ENCODE measurements around the gene SAC3D1.

The SAC3D1 gene

DNA sequence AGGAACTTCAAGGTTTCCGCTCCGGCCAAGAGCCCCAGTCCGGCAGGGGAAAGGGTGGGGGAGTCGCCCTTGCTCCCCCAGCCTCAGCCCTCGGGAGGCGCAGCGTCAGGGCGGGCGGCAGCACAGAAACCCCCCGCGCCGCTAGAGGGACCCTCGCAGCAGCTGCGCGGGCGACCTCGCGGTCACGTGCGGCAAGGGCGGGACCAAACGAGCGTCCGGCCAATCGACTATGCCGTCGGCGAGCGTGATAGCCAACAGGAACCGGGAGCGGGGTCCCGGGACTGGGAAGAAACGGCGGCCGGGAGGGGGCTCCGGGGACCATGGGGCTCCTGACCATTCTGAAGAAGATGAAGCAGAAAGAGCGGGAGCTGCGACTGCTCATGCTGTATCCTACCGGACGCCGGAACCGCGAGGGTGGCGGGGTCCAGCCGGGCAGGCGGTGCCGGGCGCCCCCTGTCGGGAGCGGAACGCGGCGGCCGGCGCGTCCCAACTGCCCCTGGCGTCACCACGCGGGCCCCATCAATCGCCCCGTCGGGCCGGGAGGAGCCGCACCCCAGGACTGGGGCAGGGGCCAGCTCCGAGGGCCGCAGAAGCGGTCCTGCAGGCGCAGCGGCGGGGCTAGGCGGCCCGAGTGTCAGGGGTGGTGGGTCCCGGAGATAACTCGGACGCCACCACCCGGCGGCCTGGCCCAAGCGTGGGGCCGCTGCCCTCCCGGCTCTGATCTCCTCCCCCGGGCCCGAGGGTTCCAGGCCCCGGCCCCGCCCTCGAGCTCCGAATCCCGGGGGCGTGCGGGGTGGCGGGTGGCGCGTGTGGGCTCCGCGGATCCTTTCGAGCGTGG lies 26.9 kb upstream of the SAC3D1 start, which contains the start of gene ARL2:
Gene ARL2, plus strand, starts transcription at position 273 of the 838 bp plus-strand sequence. Its CDS starts 48 bp downstream, at position 321.
- ChIA-PET CTCF (interaction anchor here (0.7 to 6.1 kb wide), 59 partner anchors 8 to 573 kb away, joined by 3 to 75 read pairs (median 5); partner anchors contain the start of genes ATG2A, BATF2, CAPN1 and CDC42BPG), POLR2A (interaction anchor here (0.6 to 1.4 kb wide), 6 partner anchors 10 to 211 kb away, joined by 3 to 7 read pairs (median 4); partner anchors contain the start of genes FAU, MRPL49 and ZNHIT2)
- peak; percentile 96 for DNase-seq (ENCODE audit: extremely low spot score)
- TF ChIP-seq, protein P1, sequence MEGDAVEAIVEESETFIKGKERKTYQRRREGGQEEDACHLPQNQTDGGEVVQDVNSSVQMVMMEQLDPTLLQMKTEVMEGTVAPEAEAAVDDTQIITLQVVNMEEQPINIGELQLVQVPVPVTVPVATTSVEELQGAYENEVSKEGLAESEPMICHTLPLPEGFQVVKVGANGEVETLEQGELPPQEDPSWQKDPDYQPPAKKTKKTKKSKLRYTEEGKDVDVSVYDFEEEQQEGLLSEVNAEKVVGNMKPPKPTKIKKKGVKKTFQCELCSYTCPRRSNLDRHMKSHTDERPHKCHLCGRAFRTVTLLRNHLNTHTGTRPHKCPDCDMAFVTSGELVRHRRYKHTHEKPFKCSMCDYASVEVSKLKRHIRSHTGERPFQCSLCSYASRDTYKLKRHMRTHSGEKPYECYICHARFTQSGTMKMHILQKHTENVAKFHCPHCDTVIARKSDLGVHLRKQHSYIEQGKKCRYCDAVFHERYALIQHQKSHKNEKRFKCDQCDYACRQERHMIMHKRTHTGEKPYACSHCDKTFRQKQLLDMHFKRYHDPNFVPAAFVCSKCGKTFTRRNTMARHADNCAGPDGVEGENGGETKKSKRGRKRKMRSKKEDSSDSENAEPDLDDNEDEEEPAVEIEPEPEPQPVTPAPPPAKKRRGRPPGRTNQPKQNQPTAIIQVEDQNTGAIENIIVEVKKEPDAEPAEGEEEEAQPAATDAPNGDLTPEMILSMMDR (IDR thresholded peaks at IDR 0.05; ENCODE audit: control extremely low read depth, extremely low read depth, low read depth, missing control alignments), result peak; percentile 85

DNA sequence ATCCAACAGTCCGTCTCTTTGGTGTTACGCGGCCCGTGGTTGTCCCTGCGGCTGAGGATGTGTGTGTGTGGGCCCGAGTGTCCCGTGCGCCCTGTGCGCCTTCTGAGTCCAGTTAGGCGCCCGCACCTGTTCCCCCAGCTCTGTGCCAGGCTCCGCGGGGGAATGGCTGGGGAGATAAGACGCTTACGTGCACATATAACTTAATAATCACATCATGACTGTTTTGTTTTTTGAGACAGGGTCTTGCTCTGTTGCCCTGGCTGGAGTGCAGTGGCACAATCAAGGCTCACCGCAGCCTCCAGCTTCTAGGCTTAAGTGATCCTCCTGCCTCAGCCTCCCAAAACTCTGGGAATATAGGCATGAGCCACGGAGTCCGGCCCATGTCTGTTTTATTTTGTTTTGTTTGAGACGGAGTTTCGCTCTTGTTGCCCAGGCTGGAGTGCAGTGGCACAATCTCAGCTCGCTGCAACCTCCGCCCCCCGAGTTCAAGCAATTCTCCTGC lies 26.2 kb upstream of the SAC3D1 start:
- ChIA-PET CTCF (interaction anchor here (0.7 to 6.1 kb wide), 53 partner anchors 8 to 572 kb away, joined by 3 to 75 read pairs (median 5); partner anchors contain the start of genes ATG2A, BATF2, CAPN1 and CDC42BPG), POLR2A (interaction anchor here (0.6 to 1.4 kb wide), 5 partner anchors 95 to 210 kb away, joined by 3 to 7 read pairs (median 4); partner anchors contain the start of genes FAU, MRPL49 and ZNHIT2)
- no peak for DNase-seq (ENCODE audit: extremely low spot score)
- TF ChIP-seq, protein P1 (IDR thresholded peaks at IDR 0.05; ENCODE audit: control extremely low read depth, extremely low read depth, low read depth, missing control alignments), result no peak

DNA sequence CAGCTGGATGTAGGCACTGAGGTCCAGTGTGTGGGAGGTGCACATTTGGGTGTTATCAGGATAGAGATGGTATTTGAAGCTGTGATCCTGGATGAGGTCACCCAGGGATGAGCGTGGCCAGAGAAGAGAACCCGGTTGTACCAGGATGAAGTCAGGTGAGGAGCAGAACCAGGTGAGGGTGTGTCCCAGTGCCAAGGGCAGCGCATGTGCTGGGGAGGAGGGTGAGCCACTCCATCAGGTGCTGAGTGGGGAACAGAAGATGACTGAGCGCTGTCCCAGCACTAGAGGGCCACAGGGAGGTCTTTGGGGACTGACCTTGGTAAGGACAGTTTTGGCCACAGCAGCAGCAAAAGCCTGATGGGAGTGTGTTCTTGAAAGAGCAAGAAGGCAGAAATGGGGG lies 24.3 kb upstream of the SAC3D1 start:
- POLR2A ChIA-PET, result interaction anchor here (0.6 kb wide), 1 partner anchor 525 kb away, joined by 5 read pairs; no protein-coding TSS in a partner anchor
- no peak for DNase-seq (ENCODE audit: extremely low spot score)
- CTCF ChIA-PET, result interaction anchor here (1.9 to 2.3 kb wide), 3 partner anchors 10 to 95 kb away, joined by 3 to 10 read pairs (median 7); partner anchors contain the start of genes SNX15 and TM7SF2
- TF ChIP-seq, protein P1 (IDR thresholded peaks at IDR 0.05; ENCODE audit: control extremely low read depth, extremely low read depth, low read depth, missing control alignments), result no peak

DNA sequence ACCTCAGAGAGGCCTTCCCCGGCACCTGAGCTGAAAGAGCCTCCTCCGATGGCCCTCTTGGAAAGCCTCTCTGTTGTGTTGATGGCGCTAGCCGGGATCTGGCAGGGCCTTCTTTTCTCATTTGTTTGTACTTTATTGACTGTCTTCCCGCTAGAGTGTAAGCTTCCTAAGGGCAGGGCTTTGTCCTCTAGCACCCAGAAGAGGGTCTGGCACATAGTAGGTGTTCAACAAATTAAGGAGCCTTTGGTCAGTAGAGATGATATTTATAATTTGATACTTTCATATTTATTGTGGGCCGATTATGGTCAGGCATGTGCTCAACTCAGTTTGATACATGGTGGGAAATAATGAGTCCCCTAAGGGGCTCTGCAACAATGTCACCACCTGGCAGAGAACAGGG lies 23.1 kb upstream of the SAC3D1 start:
- no peak for DNase-seq (ENCODE audit: extremely low spot score)
- TF ChIP-seq, protein P1 (IDR thresholded peaks at IDR 0.05; ENCODE audit: control extremely low read depth, extremely low read depth, low read depth, missing control alignments), result no peak
- POLR2A ChIA-PET, result no interaction called here
- CTCF ChIA-PET, result interaction anchor here (0.9 to 2.3 kb wide), 4 partner anchors 9 to 236 kb away, joined by 3 to 10 read pairs (median 5); partner anchors contain the start of genes SNX15 and TM7SF2

DNA sequence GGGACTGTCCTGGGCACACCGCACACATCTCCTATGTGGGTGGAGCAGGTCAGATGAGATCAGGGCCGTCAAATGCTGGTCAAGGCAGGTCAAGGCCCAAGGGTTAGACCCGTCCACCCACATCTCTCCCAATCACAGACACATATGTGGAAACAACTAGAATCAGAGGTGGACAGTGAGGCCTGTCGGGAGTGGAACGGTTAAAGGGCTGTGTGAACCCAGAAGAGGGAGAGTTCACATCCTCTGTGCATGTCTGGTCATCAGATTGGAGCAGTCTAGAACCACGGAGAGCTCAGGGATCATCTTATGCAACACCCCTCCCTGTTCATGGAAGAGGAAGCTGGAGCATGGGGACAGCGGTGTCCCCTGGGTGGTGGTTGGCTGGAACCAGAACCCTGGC lies 21.2 kb upstream of the SAC3D1 start:
- TF ChIP-seq, protein P1 (IDR thresholded peaks at IDR 0.05; ENCODE audit: control extremely low read depth, extremely low read depth, low read depth, missing control alignments), result no peak
- CTCF ChIA-PET, result no interaction called here
- POLR2A ChIA-PET, result no interaction called here
- DNase-seq (ENCODE audit: extremely low spot score), result no peak

DNA sequence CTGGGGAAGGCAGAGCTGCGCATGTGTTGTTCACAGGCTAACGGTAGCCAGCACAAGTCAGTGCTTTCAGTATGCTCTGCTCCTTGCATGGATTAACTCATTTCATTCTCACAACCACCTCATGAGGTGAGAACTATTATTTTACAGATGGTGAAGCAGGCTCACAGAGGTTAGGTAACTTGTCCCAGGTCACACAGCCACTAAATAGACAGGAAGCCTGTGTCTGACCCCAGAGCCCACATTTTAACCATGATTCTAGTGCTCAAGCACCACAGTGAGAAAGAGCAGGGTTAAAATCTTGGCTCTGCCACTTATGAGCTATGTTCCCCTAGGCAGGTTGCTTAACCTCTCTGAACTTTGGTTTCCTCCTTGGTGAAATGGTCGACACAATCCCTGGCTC lies 20.0 kb upstream of the SAC3D1 start:
- DNase-seq (ENCODE audit: extremely low spot score), result no peak
- CTCF ChIA-PET, result no interaction called here
- TF ChIP-seq, protein P1 (IDR thresholded peaks at IDR 0.05; ENCODE audit: control extremely low read depth, extremely low read depth, low read depth, missing control alignments), result no peak
- POLR2A ChIA-PET, result no interaction called here

All from GM10248 (cell line).